ENCODE results near the gene ASB8. TPM values are rescaled to one million over a fixed set of nuclear protein-coding genes. Genes with fewer than 3 reads are reported as not detected.

ASB8 gene
- total and polyA plus RNA-seq, 9 of the 15 experiments (the other 6 are each of a cell fraction or from before 2014, with no cell fraction given), result 13.3 to 29.0 (median 19.6) TPM

DNA sequence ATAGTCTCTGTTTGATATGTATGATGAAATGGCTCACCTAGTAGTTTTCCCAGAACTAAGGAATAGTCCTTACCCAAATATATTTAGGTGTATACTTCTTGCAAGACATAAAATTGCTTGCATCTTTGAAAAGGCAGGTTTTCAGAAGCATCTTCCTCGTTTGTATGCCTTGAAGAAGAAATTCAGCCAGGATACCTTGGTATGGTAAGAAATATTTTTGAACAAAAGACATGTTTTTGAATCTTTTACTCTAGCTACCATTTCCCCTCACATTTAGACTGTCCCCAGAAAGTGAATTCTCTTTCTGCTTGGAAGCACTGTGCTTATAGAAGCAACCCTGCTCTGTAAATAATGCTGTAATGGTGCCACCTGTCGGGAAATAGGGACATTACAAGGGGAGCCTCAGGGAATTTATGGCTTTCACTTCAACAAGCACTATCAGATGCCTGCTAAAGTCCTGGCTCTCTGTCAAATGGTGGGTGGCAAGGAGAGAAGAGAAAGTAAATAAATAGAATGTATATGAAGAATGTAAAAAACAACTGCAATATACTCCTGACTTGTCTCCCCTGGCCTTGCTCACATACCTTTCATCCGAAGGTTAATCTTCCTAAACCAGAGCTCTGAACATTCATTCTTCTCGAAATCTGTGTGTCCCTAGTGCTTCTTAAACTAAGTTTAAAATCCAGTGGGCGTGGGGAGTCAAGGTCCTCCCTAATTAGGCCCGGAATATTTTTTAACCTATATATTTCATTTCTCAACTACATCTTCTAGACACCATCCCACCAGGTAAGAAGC is 32.2 kb upstream of the ASB8 start (continued):
- TF ChIP-seq, protein P1, sequence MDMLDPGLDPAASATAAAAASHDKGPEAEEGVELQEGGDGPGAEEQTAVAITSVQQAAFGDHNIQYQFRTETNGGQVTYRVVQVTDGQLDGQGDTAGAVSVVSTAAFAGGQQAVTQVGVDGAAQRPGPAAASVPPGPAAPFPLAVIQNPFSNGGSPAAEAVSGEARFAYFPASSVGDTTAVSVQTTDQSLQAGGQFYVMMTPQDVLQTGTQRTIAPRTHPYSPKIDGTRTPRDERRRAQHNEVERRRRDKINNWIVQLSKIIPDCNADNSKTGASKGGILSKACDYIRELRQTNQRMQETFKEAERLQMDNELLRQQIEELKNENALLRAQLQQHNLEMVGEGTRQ (CRISPR knock-in tag; IDR thresholded peaks at IDR 0.05), result no peak
- TF ChIP-seq, protein P2, sequence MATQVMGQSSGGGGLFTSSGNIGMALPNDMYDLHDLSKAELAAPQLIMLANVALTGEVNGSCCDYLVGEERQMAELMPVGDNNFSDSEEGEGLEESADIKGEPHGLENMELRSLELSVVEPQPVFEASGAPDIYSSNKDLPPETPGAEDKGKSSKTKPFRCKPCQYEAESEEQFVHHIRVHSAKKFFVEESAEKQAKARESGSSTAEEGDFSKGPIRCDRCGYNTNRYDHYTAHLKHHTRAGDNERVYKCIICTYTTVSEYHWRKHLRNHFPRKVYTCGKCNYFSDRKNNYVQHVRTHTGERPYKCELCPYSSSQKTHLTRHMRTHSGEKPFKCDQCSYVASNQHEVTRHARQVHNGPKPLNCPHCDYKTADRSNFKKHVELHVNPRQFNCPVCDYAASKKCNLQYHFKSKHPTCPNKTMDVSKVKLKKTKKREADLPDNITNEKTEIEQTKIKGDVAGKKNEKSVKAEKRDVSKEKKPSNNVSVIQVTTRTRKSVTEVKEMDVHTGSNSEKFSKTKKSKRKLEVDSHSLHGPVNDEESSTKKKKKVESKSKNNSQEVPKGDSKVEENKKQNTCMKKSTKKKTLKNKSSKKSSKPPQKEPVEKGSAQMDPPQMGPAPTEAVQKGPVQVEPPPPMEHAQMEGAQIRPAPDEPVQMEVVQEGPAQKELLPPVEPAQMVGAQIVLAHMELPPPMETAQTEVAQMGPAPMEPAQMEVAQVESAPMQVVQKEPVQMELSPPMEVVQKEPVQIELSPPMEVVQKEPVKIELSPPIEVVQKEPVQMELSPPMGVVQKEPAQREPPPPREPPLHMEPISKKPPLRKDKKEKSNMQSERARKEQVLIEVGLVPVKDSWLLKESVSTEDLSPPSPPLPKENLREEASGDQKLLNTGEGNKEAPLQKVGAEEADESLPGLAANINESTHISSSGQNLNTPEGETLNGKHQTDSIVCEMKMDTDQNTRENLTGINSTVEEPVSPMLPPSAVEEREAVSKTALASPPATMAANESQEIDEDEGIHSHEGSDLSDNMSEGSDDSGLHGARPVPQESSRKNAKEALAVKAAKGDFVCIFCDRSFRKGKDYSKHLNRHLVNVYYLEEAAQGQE (IDR thresholded peaks at IDR 0.05; ENCODE audit: borderline replicate concordance), result peak; percentile 70; the same call in 1 of the 2 replicates
- TF ChIP-seq, protein P2 (CRISPR knock-in tag; IDR thresholded peaks at IDR 0.05; ENCODE audit: low read depth), result no peak
- TF ChIP-seq NFIC (IDR thresholded peaks at IDR 0.05), result peak; percentile 22; the same call in 1 of the 2 replicates
- TF ChIP-seq, protein P3, sequence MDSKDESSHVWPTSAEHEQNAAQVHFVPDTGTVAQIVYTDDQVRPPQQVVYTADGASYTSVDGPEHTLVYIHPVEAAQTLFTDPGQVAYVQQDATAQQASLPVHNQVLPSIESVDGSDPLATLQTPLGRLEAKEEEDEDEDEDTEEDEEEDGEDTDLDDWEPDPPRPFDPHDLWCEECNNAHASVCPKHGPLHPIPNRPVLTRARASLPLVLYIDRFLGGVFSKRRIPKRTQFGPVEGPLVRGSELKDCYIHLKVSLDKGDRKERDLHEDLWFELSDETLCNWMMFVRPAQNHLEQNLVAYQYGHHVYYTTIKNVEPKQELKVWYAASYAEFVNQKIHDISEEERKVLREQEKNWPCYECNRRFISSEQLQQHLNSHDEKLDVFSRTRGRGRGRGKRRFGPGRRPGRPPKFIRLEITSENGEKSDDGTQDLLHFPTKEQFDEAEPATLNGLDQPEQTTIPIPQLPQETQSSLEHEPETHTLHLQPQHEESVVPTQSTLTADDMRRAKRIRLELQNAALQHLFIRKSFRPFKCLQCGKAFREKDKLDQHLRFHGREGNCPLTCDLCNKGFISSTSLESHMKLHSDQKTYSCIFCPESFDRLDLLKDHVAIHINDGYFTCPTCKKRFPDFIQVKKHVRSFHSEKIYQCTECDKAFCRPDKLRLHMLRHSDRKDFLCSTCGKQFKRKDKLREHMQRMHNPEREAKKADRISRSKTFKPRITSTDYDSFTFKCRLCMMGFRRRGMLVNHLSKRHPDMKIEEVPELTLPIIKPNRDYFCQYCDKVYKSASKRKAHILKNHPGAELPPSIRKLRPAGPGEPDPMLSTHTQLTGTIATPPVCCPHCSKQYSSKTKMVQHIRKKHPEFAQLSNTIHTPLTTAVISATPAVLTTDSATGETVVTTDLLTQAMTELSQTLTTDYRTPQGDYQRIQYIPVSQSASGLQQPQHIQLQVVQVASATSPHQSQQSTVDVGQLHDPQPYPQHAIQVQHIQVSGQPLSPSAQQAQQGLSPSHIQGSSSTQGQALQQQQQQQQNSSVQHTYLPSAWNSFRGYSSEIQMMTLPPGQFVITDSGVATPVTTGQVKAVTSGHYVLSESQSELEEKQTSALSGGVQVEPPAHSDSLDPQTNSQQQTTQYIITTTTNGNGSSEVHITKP (IDR thresholded peaks at IDR 0.05; ENCODE audit: partially characterized antibody), result peak; percentile 66
